KBM-7 (cell line): ENCODE results near the gene MTCL1.

Experiments
- DNase-seq: peaks from one replicate; pipeline ENCODE4 v3.0.0-alpha.2; 2015
- in situ Hi-C: fragments of 300-500 bp; cut with MboI; formaldehyde crosslinking; loops from 2 replicates; pipeline ENCODE4 v1.14.3; 2020; ENCODE audit warnings: low sequenced_read_pairs, low pct_unique_long_range_greater_than_20kb, mixed read lengths

Gene MTCL1

DNA sequence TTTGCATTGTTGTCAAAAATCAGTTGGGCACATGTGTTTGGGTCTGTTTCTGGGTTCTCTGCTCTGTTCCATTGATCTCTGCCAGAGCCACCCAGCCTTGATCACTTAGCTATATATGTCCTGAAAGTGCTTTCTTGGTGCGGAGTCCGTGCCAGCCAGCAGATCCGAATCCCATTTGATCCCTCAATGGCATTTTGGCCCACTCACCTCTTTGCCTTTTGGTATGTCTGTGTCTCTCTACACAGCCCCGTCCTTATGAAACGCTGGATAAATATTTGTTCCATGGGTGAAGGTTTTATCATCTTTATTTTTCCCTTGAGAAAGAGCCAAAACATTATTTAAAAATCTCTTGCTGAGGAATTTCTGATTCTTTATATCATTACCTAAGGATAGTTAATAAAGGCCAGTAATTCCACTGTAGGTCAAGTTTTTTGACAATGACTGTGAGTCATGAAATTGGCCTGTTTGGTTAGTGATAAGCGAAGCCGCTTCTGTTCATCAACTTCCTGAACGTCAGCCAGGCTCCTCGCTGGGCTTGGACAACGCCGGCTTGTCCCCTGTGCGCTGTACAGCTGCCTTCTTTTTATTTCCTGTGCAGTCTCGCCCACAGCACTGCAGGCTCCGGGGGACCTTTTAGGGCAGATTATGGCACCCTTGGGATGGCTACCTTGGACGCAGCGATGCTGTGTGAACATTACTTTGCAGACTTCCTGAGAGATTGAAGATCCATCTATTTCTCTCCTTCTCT, 24.9 kb downstream of the MTCL1 start:
- in situ Hi-C loops, result no loop called here

DNA sequence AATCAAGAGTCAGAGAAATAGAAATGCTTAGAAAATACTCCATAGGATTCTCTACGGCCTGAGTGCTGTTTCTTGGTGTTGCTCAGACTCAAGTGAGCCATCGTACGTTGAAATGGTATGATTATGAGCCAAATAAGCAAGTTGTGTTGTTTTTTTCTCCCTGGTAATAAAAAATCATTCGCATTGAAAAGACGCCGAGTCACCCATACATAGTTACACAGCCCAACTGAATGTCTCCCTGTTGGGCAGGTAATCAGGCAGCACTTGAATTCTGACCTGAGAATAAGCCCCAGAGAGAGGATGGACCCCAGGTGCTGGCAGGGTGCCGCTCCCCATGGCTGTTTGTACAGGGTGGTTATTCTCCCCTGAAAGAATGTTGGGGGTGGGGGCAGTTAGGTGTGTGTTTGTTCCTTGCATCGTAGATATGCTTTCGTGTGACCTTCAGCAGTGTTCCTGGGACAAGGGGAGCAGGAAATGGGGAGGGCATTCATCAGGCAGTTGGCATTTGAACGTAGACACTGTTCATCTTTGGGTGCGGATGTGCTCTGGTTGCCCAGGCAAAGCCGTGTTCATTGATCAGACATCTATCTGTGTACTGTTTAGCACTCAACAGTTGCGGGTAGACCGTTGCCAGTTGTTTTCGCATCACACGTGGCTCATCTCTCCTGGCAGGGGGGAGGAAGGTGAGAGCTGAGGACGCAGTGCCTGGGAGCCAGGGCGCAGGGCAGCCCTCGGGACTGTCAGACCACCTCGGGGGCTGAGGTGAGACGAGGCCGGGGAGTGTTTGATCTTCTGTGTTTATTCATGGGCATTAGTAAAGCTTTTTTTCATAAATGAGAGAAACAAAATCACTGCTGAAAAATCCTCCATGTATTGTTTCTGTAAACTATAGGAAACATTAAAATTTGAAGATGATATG, 27.3 kb downstream of the MTCL1 start:
- in situ Hi-C loops, result no loop called here
- no peak for DNase-seq

More for the DNA sequence above, 24.9 kb downstream of the MTCL1 start:
- DNase-seq, result peak; percentile 57

- DNase-seq, result no peak
- in situ Hi-C loops, result no loop called here
These were observed 29.1 kb downstream of the MTCL1 start for GRCh38 chr18:8734496-8734895.

DNA sequence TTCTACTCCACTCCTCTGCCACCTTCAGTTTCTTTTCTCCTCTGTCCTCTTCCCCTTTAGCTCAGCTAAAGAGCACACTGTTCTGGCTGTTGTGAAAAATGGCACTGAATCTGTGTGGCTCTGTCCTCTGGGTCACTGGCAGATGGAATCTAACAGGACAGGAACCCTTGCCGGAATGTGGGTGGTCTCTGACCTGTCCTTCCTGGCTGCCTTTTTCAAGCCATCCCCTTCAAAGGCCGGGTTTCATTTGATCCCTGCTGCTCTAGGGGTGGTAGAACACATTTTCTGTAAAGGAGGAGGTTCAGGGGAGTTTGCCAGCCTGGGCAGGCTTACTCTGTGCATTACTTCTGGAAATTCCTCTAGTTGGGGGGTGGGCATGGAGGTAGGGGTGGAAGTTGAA, 29.9 kb downstream of the MTCL1 start:
- no peak for DNase-seq
- in situ Hi-C loops, result no loop called here

GRCh38 chr18:8741117-8741516, 35.8 kb downstream of the MTCL1 start:
- in situ Hi-C loops, result no loop called here
- DNase-seq, result no peak

- DNase-seq, result no peak
- in situ Hi-C loops, result no loop called here
These were observed 36.2 kb downstream of the MTCL1 start for GRCh38 chr18:8741532-8741931.

GRCh38 chr18:8742387-8743361, 37.3 kb downstream of the MTCL1 start:
- in situ Hi-C loops, result no loop called here
- DNase-seq, result no peak

- in situ Hi-C loops, result no loop called here
- peak; percentile 3 for DNase-seq
These were observed 38.7 kb downstream of the MTCL1 start for GRCh38 chr18:8744038-8744437.

- DNase-seq, result no peak
- in situ Hi-C loops, result no loop called here
These were observed 39.3 kb downstream of the MTCL1 start for GRCh38 chr18:8744656-8745055.

GRCh38 chr18:8745355-8746014, 40.1 kb downstream of the MTCL1 start:
- no peak for DNase-seq
- in situ Hi-C loops, result no loop called here

- in situ Hi-C loops, result no loop called here
These were observed 42.1 kb downstream of the MTCL1 start for GRCh38 chr18:8747440-8747937.

DNA sequence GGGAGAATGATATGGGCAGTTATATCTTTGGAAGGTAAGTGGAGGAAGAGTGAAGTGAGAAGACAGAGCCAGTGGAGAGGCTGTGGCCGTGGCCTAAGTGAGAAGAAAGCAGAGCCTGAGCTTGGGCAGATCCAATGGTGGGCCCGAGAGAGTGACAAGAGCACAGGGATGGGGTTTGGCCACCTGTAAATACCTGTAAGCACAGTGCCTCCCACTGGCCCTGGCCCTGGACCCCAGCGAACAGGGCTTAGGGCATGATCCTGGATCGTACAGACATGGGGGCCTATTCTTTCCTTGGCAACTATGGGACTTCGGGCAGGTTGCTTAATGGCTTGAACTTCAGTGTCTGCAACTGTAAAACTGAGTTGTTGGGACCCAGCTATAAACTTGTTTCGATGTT, 44.1 kb downstream of the MTCL1 start:
- DNase-seq, result no peak
- in situ Hi-C loops, result no loop called here

More at GRCh38 chr18:8747440-8747937, 42.1 kb downstream of the MTCL1 start:
- no peak for DNase-seq

GRCh38 chr18:8750954-8751415, 45.6 kb downstream of the MTCL1 start:
- in situ Hi-C loops, result no loop called here
- DNase-seq, result no peak

- DNase-seq, result no peak
- in situ Hi-C loops, result no loop called here
These were observed 46.3 kb downstream of the MTCL1 start for GRCh38 chr18:8751692-8752091.

DNA sequence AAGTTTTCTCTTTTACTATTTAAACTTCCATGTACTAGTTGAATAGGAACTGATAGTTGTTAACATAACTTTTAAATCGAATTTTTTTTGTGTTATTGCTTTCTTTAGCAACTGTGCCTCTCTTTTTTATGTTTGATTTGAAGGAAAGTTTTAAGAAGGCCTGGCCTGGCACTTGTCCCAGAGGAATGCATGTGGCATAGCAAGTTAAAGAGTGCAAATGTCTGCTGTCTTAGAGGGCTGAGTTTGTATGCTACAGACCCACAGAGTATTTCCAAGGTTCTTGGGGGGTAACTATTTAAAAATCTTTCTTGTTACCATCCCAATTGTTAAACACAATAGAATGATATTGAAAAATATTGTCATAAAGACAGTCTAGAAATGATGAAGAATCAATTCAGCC, 47.0 kb downstream of the MTCL1 start:
- in situ Hi-C loops, result no loop called here
- no peak for DNase-seq

GRCh38 chr18:8754995-8755960, 49.9 kb downstream of the MTCL1 start:
- in situ Hi-C loops, result no loop called here
- peak; percentile 43 for DNase-seq

GRCh38 chr18:8756571-8756970, 51.2 kb downstream of the MTCL1 start:
- in situ Hi-C loops, result no loop called here
- no peak for DNase-seq
